K562 (cell line): Measurements from ENCODE around the gene ITLN1. TPM values are rescaled to one million over a fixed set of nuclear protein-coding genes. Genes with fewer than 3 reads are reported as not detected.

ENCODE experiments used
- ASH1L ChIP-seq: fragments of 450-650 bp; IDR thresholded peaks from 2 replicates; pipeline ENCODE4 v1.6.1; 2018; ENCODE audit warnings: borderline replicate concordance, mild to moderate bottlenecking, low read depth; ENCODE audit not compliant: partially characterized antibody
- ILF3 ChIP-seq: fragments of 450-650 bp; IDR thresholded peaks from 2 replicates; pipeline ENCODE4 v1.6.1; 2018; ENCODE audit warnings: antibody characterized with exemption, mild to moderate bottlenecking, moderate library complexity, borderline replicate concordance
- PHF8 ChIP-seq: fragments of 200-600 bp; sonication (generic); IDR thresholded peaks from 2 replicates; pipeline ENCODE4 v1.6.1; 2012; ENCODE audit warnings: mixed run types, mild to moderate bottlenecking, inconsistent platforms, low read length, moderate library complexity, borderline replicate concordance
- PRMT5 ChIP-seq: sonication (generic); formaldehyde crosslinking; IDR thresholded peaks from 2 replicates; pipeline ENCODE4 v1.5.0; 2020; ENCODE audit warnings: missing genetic modification reagents
- TFAM ChIP-seq: fragments of 250-450 bp; sonication (Bioruptor Pico); conservative IDR thresholded peaks from 2 replicates; pipeline ENCODE4 v1.5.0; 2021; ENCODE audit warnings: mild to moderate bottlenecking, moderate library complexity
- TRIM24 ChIP-seq, 2 experiments: fragments of 450-650 bp; IDR thresholded peaks; 2 replicates each; pipeline ENCODE4 v1.6.1; 2016
- ZFX ChIP-seq: sonication (generic); formaldehyde crosslinking; IDR thresholded peaks from 2 replicates; pipeline ENCODE4 v1.8.0; 2022; ENCODE audit warnings: mild to moderate bottlenecking, missing genetic modification reagents, moderate library complexity
- ZNF197 ChIP-seq: fragments of 200-800 bp; sonication (Bioruptor generic); IDR thresholded peaks from 2 replicates; pipeline ENCODE4 v1.6.1; 2016; ENCODE audit warnings: low read depth, missing genetic modification characterization, missing compliant biosample characterization
- ZNF354B ChIP-seq: fragments of 250-450 bp; sonication (Bioruptor Pico); IDR thresholded peaks from 2 replicates; pipeline ENCODE4 v1.4.0; 2020
- polyA plus RNA-seq, 8 experiments: library from polyadenylated mRNA; depleted of rRNA in 4 of 8; stranded (reverse) in 5 of 8; unstranded in 3 of 8; fragments of >200 nt; fragmentation: Nextera tagmentation in 2 of 8; fragmentation: Illumina TruSeq in 1 of 8; extraction: Ambion mirVana in 2 of 8; extraction: Trizol in 1 of 8; gene quantifications; 2 replicates each; pipeline versions ENCODE4 v1.2.1 to v1.2.3, GENCODE V29; 2011 to 2014; ENCODE audit warnings: inconsistent platforms in 1 of 8, missing spikeins in 1 of 8
- total RNA-seq, 7 experiments: library from RNA; depleted of rRNA in 6 of 7; stranded (reverse); fragments of >200 nt in 6 of 7; fragmentation: Illumina TruSeq in 2 of 7; extraction: Trizol in 2 of 7; gene quantifications; 2 replicates each; pipeline versions ENCODE4 v1.2.1 to v1.2.3, GENCODE V29; 2011 to 2021; ENCODE audit warnings: low replicate concordance in 1 of 7
- TF ChIP-seq, protein P1 (sequence below), 2 experiments: fragments of 450-650 bp in 1 of 2; IDR thresholded peaks; 2 replicates each; pipeline ENCODE4 v1.6.1; 2011 to 2017; ENCODE audit warnings: low read depth in 2 of 2, antibody characterized with exemption in 1 of 2, borderline replicate concordance in 1 of 2, low read length in 1 of 2, mild to moderate bottlenecking in 1 of 2, mixed read lengths in 1 of 2; ENCODE audit not compliant: control insufficient read depth in 1 of 2
- TF ChIP-seq, protein P2 (sequence below): fragments of 200-600 bp; sonication (generic); IDR thresholded peaks from one replicate; pipeline ENCODE4 v1.6.1; 2012; ENCODE audit warnings: mild to moderate bottlenecking, low read depth, low read length, inconsistent platforms
- TF ChIP-seq, protein P3 (sequence below): fragments of 250-450 bp; sonication (Bioruptor Pico); IDR thresholded peaks from 2 replicates; pipeline ENCODE4 v1.8.0; 2022; ENCODE audit warnings: moderate library complexity, mild to moderate bottlenecking, inconsistent platforms

The ITLN1 gene
- total and polyA plus RNA-seq, 9 of the 15 experiments (the other 6 are each of a cell fraction or from before 2014, with no cell fraction given) = not detected

DNA sequence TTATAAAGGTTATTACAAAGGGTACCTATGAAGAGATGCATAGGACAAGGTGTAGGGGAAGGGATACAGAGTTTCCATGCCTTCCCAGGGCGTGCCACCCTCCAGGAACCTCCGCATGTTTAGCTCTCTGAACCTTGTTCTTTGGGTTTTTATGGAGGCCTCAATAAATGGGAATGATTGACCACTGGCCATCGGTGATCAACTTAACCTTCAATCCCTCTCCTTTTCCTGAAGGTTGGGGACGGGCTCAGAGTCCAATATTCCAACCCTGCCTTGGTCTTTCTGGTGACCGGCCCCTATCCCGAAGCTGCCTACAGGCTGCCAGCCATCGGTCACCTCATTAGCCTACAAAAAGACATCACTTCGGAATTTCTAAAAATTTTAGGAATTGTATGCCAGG, 34.0 kb downstream of the ITLN1 start (continued):
- TF ChIP-seq, protein P1, sequence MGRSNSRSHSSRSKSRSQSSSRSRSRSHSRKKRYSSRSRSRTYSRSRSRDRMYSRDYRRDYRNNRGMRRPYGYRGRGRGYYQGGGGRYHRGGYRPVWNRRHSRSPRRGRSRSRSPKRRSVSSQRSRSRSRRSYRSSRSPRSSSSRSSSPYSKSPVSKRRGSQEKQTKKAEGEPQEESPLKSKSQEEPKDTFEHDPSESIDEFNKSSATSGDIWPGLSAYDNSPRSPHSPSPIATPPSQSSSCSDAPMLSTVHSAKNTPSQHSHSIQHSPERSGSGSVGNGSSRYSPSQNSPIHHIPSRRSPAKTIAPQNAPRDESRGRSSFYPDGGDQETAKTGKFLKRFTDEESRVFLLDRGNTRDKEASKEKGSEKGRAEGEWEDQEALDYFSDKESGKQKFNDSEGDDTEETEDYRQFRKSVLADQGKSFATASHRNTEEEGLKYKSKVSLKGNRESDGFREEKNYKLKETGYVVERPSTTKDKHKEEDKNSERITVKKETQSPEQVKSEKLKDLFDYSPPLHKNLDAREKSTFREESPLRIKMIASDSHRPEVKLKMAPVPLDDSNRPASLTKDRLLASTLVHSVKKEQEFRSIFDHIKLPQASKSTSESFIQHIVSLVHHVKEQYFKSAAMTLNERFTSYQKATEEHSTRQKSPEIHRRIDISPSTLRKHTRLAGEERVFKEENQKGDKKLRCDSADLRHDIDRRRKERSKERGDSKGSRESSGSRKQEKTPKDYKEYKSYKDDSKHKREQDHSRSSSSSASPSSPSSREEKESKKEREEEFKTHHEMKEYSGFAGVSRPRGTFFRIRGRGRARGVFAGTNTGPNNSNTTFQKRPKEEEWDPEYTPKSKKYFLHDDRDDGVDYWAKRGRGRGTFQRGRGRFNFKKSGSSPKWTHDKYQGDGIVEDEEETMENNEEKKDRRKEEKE (IDR thresholded peaks at IDR 0.05; ENCODE audit: borderline replicate concordance in 1 of 2, control insufficient read depth in 1 of 2, low read depth in 2 of 2, low read length in 1 of 2) = no peak
- TF ChIP-seq ZNF197 (CRISPR knock-in tag) (no peak), ASH1L (no peak), TFAM (CRISPR knock-in tag) (no peak), ZNF354B (CRISPR knock-in tag) (no peak), PRMT5 (CRISPR knock-in tag) (no peak), ILF3 (no peak), ZFX (CRISPR knock-in tag) (no peak), TRIM24 (IDR thresholded peaks at IDR 0.05) (no peak), PHF8 (no peak)
- TF ChIP-seq, protein P2, sequence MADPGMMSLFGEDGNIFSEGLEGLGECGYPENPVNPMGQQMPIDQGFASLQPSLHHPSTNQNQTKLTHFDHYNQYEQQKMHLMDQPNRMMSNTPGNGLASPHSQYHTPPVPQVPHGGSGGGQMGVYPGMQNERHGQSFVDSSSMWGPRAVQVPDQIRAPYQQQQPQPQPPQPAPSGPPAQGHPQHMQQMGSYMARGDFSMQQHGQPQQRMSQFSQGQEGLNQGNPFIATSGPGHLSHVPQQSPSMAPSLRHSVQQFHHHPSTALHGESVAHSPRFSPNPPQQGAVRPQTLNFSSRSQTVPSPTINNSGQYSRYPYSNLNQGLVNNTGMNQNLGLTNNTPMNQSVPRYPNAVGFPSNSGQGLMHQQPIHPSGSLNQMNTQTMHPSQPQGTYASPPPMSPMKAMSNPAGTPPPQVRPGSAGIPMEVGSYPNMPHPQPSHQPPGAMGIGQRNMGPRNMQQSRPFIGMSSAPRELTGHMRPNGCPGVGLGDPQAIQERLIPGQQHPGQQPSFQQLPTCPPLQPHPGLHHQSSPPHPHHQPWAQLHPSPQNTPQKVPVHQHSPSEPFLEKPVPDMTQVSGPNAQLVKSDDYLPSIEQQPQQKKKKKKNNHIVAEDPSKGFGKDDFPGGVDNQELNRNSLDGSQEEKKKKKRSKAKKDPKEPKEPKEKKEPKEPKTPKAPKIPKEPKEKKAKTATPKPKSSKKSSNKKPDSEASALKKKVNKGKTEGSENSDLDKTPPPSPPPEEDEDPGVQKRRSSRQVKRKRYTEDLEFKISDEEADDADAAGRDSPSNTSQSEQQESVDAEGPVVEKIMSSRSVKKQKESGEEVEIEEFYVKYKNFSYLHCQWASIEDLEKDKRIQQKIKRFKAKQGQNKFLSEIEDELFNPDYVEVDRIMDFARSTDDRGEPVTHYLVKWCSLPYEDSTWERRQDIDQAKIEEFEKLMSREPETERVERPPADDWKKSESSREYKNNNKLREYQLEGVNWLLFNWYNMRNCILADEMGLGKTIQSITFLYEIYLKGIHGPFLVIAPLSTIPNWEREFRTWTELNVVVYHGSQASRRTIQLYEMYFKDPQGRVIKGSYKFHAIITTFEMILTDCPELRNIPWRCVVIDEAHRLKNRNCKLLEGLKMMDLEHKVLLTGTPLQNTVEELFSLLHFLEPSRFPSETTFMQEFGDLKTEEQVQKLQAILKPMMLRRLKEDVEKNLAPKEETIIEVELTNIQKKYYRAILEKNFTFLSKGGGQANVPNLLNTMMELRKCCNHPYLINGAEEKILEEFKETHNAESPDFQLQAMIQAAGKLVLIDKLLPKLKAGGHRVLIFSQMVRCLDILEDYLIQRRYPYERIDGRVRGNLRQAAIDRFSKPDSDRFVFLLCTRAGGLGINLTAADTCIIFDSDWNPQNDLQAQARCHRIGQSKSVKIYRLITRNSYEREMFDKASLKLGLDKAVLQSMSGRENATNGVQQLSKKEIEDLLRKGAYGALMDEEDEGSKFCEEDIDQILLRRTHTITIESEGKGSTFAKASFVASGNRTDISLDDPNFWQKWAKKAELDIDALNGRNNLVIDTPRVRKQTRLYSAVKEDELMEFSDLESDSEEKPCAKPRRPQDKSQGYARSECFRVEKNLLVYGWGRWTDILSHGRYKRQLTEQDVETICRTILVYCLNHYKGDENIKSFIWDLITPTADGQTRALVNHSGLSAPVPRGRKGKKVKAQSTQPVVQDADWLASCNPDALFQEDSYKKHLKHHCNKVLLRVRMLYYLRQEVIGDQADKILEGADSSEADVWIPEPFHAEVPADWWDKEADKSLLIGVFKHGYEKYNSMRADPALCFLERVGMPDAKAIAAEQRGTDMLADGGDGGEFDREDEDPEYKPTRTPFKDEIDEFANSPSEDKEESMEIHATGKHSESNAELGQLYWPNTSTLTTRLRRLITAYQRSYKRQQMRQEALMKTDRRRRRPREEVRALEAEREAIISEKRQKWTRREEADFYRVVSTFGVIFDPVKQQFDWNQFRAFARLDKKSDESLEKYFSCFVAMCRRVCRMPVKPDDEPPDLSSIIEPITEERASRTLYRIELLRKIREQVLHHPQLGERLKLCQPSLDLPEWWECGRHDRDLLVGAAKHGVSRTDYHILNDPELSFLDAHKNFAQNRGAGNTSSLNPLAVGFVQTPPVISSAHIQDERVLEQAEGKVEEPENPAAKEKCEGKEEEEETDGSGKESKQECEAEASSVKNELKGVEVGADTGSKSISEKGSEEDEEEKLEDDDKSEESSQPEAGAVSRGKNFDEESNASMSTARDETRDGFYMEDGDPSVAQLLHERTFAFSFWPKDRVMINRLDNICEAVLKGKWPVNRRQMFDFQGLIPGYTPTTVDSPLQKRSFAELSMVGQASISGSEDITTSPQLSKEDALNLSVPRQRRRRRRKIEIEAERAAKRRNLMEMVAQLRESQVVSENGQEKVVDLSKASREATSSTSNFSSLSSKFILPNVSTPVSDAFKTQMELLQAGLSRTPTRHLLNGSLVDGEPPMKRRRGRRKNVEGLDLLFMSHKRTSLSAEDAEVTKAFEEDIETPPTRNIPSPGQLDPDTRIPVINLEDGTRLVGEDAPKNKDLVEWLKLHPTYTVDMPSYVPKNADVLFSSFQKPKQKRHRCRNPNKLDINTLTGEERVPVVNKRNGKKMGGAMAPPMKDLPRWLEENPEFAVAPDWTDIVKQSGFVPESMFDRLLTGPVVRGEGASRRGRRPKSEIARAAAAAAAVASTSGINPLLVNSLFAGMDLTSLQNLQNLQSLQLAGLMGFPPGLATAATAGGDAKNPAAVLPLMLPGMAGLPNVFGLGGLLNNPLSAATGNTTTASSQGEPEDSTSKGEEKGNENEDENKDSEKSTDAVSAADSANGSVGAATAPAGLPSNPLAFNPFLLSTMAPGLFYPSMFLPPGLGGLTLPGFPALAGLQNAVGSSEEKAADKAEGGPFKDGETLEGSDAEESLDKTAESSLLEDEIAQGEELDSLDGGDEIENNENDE = no peak
- TF ChIP-seq, protein P3, sequence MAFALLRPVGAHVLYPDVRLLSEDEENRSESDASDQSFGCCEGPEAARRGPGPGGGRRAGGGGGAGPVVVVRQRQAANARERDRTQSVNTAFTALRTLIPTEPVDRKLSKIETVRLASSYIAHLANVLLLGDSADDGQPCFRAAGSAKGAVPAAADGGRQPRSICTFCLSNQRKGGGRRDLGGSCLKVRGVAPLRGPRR (CRISPR knock-in tag) = no peak
